K562 (cell line): ENCODE measurements around the gene IGFBP4. TPM values are rescaled to one million over a fixed set of nuclear protein-coding genes. Genes with fewer than 3 reads are reported as not detected.

ENCODE experiments used
- ATF1 ChIP-seq, 2 experiments: fragments of 450-650 bp in 1 of 2; IDR thresholded peaks; 2 replicates each; pipeline ENCODE4 v1.6.1; 2016; ENCODE audit warnings: missing compliant biosample characterization in 1 of 2, missing genetic modification characterization in 1 of 2
- BCL6 ChIP-seq: fragments of 250-450 bp; sonication (Bioruptor Pico); IDR thresholded peaks from 2 replicates; pipeline ENCODE4 v1.4.0; 2020
- BCOR ChIP-seq: fragments of 450-650 bp; IDR thresholded peaks from 2 replicates; pipeline ENCODE4 v1.6.1; 2016
- DMBX1 ChIP-seq: fragments of 250-450 bp; sonication (Bioruptor Pico); IDR thresholded peaks from 2 replicates; pipeline ENCODE4 v1.8.0; 2022; ENCODE audit warnings: inconsistent platforms, mild to moderate bottlenecking, moderate library complexity, borderline replicate concordance
- ELF4 ChIP-seq: fragments of 450-650 bp; formaldehyde crosslinking; IDR thresholded peaks from 2 replicates; pipeline ENCODE4 v1.4.0; 2022; ENCODE audit warnings: missing genetic modification characterization
- HCFC1 ChIP-seq: IDR thresholded peaks from 2 replicates; pipeline ENCODE4 v1.6.1; 2012; ENCODE audit warnings: low read depth, low read length, improper control_type of control experiment
- HIVEP1 ChIP-seq: fragments of 250-450 bp; sonication (Bioruptor Pico); IDR thresholded peaks from 2 replicates; pipeline ENCODE4 v1.4.0; 2020; ENCODE audit warnings: mild to moderate bottlenecking
- MCM2 ChIP-seq: fragments of 450-650 bp; IDR thresholded peaks from 2 replicates; pipeline ENCODE4 v1.6.1; 2017; ENCODE audit warnings: low read depth, mild to moderate bottlenecking
- MYBL2 ChIP-seq, 2 experiments: fragments of 450-650 bp in 1 of 2; sonication (generic) in 1 of 2; formaldehyde crosslinking in 1 of 2; IDR thresholded peaks; 2 replicates each; pipeline versions ENCODE4 v1.6.1 to v1.8.1; 2017 to 2022; ENCODE audit warnings: borderline replicate concordance in 1 of 2, inconsistent platforms in 1 of 2, low read depth in 1 of 2, mild to moderate bottlenecking in 1 of 2, missing genetic modification reagents in 1 of 2, moderate library complexity in 1 of 2
- PHF21A ChIP-seq: fragments of 450-650 bp; IDR thresholded peaks from 2 replicates; pipeline ENCODE4 v1.6.1; 2017; ENCODE audit warnings: low read depth, borderline replicate concordance
- POLR2AphosphoS2 ChIP-seq: IDR thresholded peaks from 2 replicates; pipeline ENCODE4 v1.6.1; 2012; ENCODE audit warnings: low read length, improper control_type of control experiment
- RBM34 ChIP-seq: fragments of 200-400 bp; formaldehyde crosslinking; IDR thresholded peaks from 2 replicates; pipeline ENCODE4 v1.6.1; 2018; ENCODE audit warnings: low read length, borderline replicate concordance; ENCODE audit not compliant: insufficient read depth
- XRCC3 ChIP-seq: fragments of 450-650 bp; IDR thresholded peaks from 2 replicates; pipeline ENCODE4 v1.6.1; 2017; ENCODE audit warnings: mild to moderate bottlenecking, moderate library complexity
- ZBTB11 ChIP-seq, 3 experiments: fragments of 200-800 bp in 1 of 3; fragments of 250-450 bp in 1 of 3; fragments of 450-650 bp in 1 of 3; sonication (Bioruptor Pico) in 1 of 3; sonication (Bioruptor generic) in 1 of 3; formaldehyde crosslinking in 1 of 3; IDR thresholded peaks; 2 replicates each; pipeline versions ENCODE4 v1.6.1 to v1.8.0; 2016 to 2022; ENCODE audit warnings: mild to moderate bottlenecking in 2 of 3, missing genetic modification characterization in 2 of 3, missing compliant biosample characterization in 1 of 3, moderate library complexity in 1 of 3
- ZC3H11A ChIP-seq: IDR thresholded peaks from 2 replicates; pipeline ENCODE4 v1.6.1; 2012; ENCODE audit warnings: low read depth, low read length, improper control_type of control experiment
- ZFP1 ChIP-seq: fragments of 450-650 bp; formaldehyde crosslinking; IDR thresholded peaks from 2 replicates; pipeline ENCODE4 v1.4.0; 2020; ENCODE audit warnings: mild to moderate bottlenecking, mixed read lengths
- ZKSCAN8 ChIP-seq: fragments of 200-800 bp; sonication (Bioruptor generic); IDR thresholded peaks from 2 replicates; pipeline ENCODE4 v1.6.1; 2016; ENCODE audit warnings: missing genetic modification characterization, missing compliant biosample characterization
- ZNF121 ChIP-seq: sonication (generic); formaldehyde crosslinking; conservative IDR thresholded peaks from 2 replicates; pipeline ENCODE4 v1.8.0; 2022; ENCODE audit warnings: missing genetic modification reagents
- polyA plus RNA-seq, 8 experiments: library from polyadenylated mRNA; depleted of rRNA in 4 of 8; stranded (reverse) in 5 of 8; unstranded in 3 of 8; fragments of >200 nt; fragmentation: Nextera tagmentation in 2 of 8; fragmentation: Illumina TruSeq in 1 of 8; extraction: Ambion mirVana in 2 of 8; extraction: Trizol in 1 of 8; gene quantifications; 2 replicates each; pipeline versions ENCODE4 v1.2.1 to v1.2.3, GENCODE V29; 2011 to 2014; ENCODE audit warnings: inconsistent platforms in 1 of 8, missing spikeins in 1 of 8
- total RNA-seq, 7 experiments: library from RNA; depleted of rRNA in 6 of 7; stranded (reverse); fragments of >200 nt in 6 of 7; fragmentation: Illumina TruSeq in 2 of 7; extraction: Trizol in 2 of 7; gene quantifications; 2 replicates each; pipeline versions ENCODE4 v1.2.1 to v1.2.3, GENCODE V29; 2011 to 2021; ENCODE audit warnings: low replicate concordance in 1 of 7
- TF ChIP-seq, protein P1 (sequence below): sonication (generic); formaldehyde crosslinking; IDR thresholded peaks from 2 replicates; pipeline ENCODE4 v1.8.0; 2022; ENCODE audit warnings: missing genetic modification reagents, mild to moderate bottlenecking, borderline replicate concordance

Gene IGFBP4
- total and polyA plus RNA-seq, 9 of the 15 experiments (the other 6 are each of a cell fraction or from before 2014, with no cell fraction given), result 8.8 to 99.8 (median 18.6) TPM

- TF ChIP-seq HCFC1 (no peak), MYBL2 (IDR thresholded peaks at IDR 0.05; ENCODE audit: low read depth) (no peak), MYBL2 (CRISPR knock-in tag; IDR thresholded peaks at IDR 0.05; ENCODE audit: borderline replicate concordance) (no peak), ZFP1 (CRISPR knock-in tag) (no peak), DMBX1 (CRISPR knock-in tag) (no peak), ELF4 (CRISPR knock-in tag) (no peak), ZKSCAN8 (CRISPR knock-in tag) (no peak), RBM34 (no peak), ZBTB11 (CRISPR knock-in tag; IDR thresholded peaks at IDR 0.05) (no peak), ATF1 (CRISPR knock-in tag; IDR thresholded peaks at IDR 0.05) (no peak), ATF1 (tag; IDR thresholded peaks at IDR 0.05) (no peak), BCL6 (CRISPR knock-in tag) (no peak), HIVEP1 (CRISPR knock-in tag) (no peak), POLR2AphosphoS2 (no peak), PHF21A (no peak), XRCC3 (no peak), ZNF121 (peak; percentile 38; the same call in 1 of the 2 replicates), BCOR (0 out of 2 replicates have a peak, but pooled peaks have one; percentile 12), MCM2 (no peak), ZC3H11A (no peak)
- TF ChIP-seq, protein P1, sequence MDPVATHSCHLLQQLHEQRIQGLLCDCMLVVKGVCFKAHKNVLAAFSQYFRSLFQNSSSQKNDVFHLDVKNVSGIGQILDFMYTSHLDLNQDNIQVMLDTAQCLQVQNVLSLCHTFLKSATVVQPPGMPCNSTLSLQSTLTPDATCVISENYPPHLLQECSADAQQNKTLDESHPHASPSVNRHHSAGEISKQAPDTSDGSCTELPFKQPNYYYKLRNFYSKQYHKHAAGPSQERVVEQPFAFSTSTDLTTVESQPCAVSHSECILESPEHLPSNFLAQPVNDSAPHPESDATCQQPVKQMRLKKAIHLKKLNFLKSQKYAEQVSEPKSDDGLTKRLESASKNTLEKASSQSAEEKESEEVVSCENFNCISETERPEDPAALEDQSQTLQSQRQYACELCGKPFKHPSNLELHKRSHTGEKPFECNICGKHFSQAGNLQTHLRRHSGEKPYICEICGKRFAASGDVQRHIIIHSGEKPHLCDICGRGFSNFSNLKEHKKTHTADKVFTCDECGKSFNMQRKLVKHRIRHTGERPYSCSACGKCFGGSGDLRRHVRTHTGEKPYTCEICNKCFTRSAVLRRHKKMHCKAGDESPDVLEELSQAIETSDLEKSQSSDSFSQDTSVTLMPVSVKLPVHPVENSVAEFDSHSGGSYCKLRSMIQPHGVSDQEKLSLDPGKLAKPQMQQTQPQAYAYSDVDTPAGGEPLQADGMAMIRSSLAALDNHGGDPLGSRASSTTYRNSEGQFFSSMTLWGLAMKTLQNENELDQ (CRISPR knock-in tag), result no peak
Observed at GRCh38 chr17:40418428-40418706, 24.9 kb upstream of the IGFBP4 start (continued).
